SK-N-SH (cell line): ENCODE measurements around the gene FRYL. TPM values are rescaled to one million over a fixed set of nuclear protein-coding genes. Genes with fewer than 3 reads are reported as not detected.
"Not testable (repeated sequence)": the region's sequence is repeated elsewhere in the genome, so short reads cannot be mapped to it uniquely, and the experiment has no call there.

ENCODE experiments used
- CTCF ChIA-PET: fragments of 300-600, 350-600 bp; formaldehyde crosslinking; extraction: SDS; loops from one replicate; lab custom pipeline; 2021; lab: Yijun Ruan, JAX
- POLR2A ChIA-PET: fragments of 350-600 bp; sonication (Branson Sonifier 250); formaldehyde crosslinking; extraction: SDS; loops from one replicate; lab custom pipeline; 2020; ENCODE audit warnings: antibody characterized with exemption, inconsistent platforms; lab: Yijun Ruan, JAX
- DNase-seq: peaks from one replicate; pipeline ENCODE4 v3.0.0; 2012
- H2AFZ ChIP-seq: fragments of 200-600 bp; sonication (generic); 2 replicates; pipeline ENCODE4 v1.8.1; 2016; ENCODE audit warnings: antibody characterized with exemption, mild to moderate bottlenecking, low read depth
- H3F3A ChIP-seq: fragments of 200-600 bp; sonication (generic); replicated peaks from 2 replicates; pipeline ENCODE3; 2016; ENCODE audit warnings: antibody characterized with exemption, mild to moderate bottlenecking; ENCODE audit not compliant: insufficient read depth
- H3K27ac ChIP-seq, 2 experiments: fragments of 200-500 bp in 1 of 2; fragments of 200-600 bp in 1 of 2; sonication (Bioruptor generic) in 1 of 2; sonication (generic), shearing (Covaris generic) in 1 of 2; 2 replicates each; pipeline versions ENCODE4 v1.5.1 to v1.6.1; 2014 to 2016; ENCODE audit warnings: low read depth in 2 of 2, inconsistent platforms in 1 of 2, low read length in 1 of 2, mild to moderate bottlenecking in 1 of 2, mixed read lengths in 1 of 2
- H3K27me3 ChIP-seq: fragments of 200-600 bp; sonication (generic), shearing (Covaris generic); 2 replicates; pipeline ENCODE4 v1.6.1; 2016; ENCODE audit warnings: mixed run types; ENCODE audit not compliant: insufficient read depth
- H3K36me3 ChIP-seq, 2 experiments: fragments of 200-500 bp in 1 of 2; fragments of 200-600 bp in 1 of 2; sonication (Bioruptor generic) in 1 of 2; sonication (generic) in 1 of 2; replicated peaks in 1 of 2; 2 replicates each; pipeline versions ENCODE3 to v1.5.1; 2014 to 2016; ENCODE audit warnings: low read length in 1 of 2, mild to moderate bottlenecking in 1 of 2; ENCODE audit not compliant: insufficient read depth in 2 of 2, control insufficient read depth in 1 of 2
- H3K4me1 ChIP-seq, 2 experiments: fragments of 200-500 bp in 1 of 2; fragments of 200-600 bp in 1 of 2; sonication (Bioruptor generic) in 1 of 2; sonication (generic), shearing (Covaris generic) in 1 of 2; 2 replicates each; pipeline versions ENCODE4 v1.5.1 to v1.6.1; 2014 to 2016; ENCODE audit warnings: low read depth in 1 of 2, low read length in 1 of 2, mixed run types in 1 of 2; ENCODE audit not compliant: insufficient read depth in 2 of 2, control insufficient read depth in 1 of 2
- H3K4me2 ChIP-seq: fragments of 200-600 bp; sonication (generic), shearing (Covaris generic); 2 replicates; pipeline ENCODE4 v1.6.1; 2017; ENCODE audit warnings: mixed run types
- H3K4me3 ChIP-seq, 2 experiments: fragments of 200-500 bp in 1 of 2; fragments of 200-600 bp in 1 of 2; sonication (Bioruptor generic) in 1 of 2; sonication (generic), shearing (Covaris generic) in 1 of 2; 2 replicates each; pipeline versions ENCODE4 v1.5.1 to v1.8.1; 2014 to 2016; ENCODE audit warnings: low read depth in 2 of 2, inconsistent platforms in 1 of 2, low read length in 1 of 2, mild to moderate bottlenecking in 1 of 2, mixed read lengths in 1 of 2, moderate library complexity in 1 of 2
- H3K79me2 ChIP-seq: fragments of 200-600 bp; sonication (generic); 2 replicates; pipeline ENCODE4 v1.8.1; 2017; ENCODE audit warnings: mild to moderate bottlenecking; ENCODE audit not compliant: insufficient read depth
- H3K9ac ChIP-seq: fragments of 200-600 bp; sonication (generic); 2 replicates; pipeline ENCODE4 v1.6.1; 2017; ENCODE audit warnings: mixed run types
- H3K9me2 ChIP-seq: fragments of 200-600 bp; sonication (generic); 2 replicates; pipeline ENCODE4 v1.6.1; 2017; ENCODE audit warnings: mixed run types
- H3K9me3 ChIP-seq: fragments of 200-600 bp; sonication (generic); 2 replicates; pipeline ENCODE4 v1.6.1; 2017; ENCODE audit warnings: mixed run types, mild to moderate bottlenecking, moderate library complexity
- H4K20me1 ChIP-seq: fragments of 200-600 bp; sonication (generic); 2 replicates; pipeline ENCODE4 v1.6.1; 2017; ENCODE audit warnings: mild to moderate bottlenecking, mixed run types; ENCODE audit not compliant: insufficient read depth
- FOXJ3 ChIP-seq: sonication (generic); formaldehyde crosslinking; IDR thresholded peaks from 2 replicates; pipeline ENCODE4 v1.5.1; 2020; ENCODE audit warnings: mild to moderate bottlenecking, missing genetic modification reagents
- FOXM1 ChIP-seq: IDR thresholded peaks from 2 replicates; pipeline ENCODE4 v1.4.0; 2012; ENCODE audit warnings: low read depth, mild to moderate bottlenecking
- GABPA ChIP-seq: IDR thresholded peaks from 2 replicates; pipeline ENCODE4 v1.4.0; 2012; ENCODE audit warnings: low read depth, mild to moderate bottlenecking
- JUND ChIP-seq: IDR thresholded peaks from 2 replicates; pipeline ENCODE4 v1.4.0; 2012
- MEF2A ChIP-seq: IDR thresholded peaks from 2 replicates; pipeline ENCODE4 v1.4.0; 2012; ENCODE audit warnings: low read depth, borderline replicate concordance
- NRF1 ChIP-seq: IDR thresholded peaks from 2 replicates; pipeline ENCODE4 v1.6.1; 2012; ENCODE audit warnings: low read depth, mild to moderate bottlenecking, low read length
- RAD21 ChIP-seq: IDR thresholded peaks from 2 replicates; pipeline ENCODE4 v1.6.1; 2012; ENCODE audit warnings: mild to moderate bottlenecking, low read length
- RFX5 ChIP-seq: IDR thresholded peaks from 2 replicates; pipeline ENCODE4 v1.6.1; 2012; ENCODE audit warnings: mild to moderate bottlenecking, improper control_type of control experiment, low read length
- TEAD4 ChIP-seq: IDR thresholded peaks from 2 replicates; pipeline ENCODE4 v1.4.0; 2012; ENCODE audit warnings: mild to moderate bottlenecking, borderline replicate concordance; ENCODE audit not compliant: insufficient read depth
- WGBS: methylation state at CpG from one replicate; pipeline ENCODE4 v1.1.6; 2017; ENCODE audit warnings: low lambda C conversion rate; 5-methylcytosine and 5-hydroxymethylcytosine counted together
- polyA plus RNA-seq, 3 experiments: library from polyadenylated mRNA; depleted of rRNA; stranded (reverse); fragments of >200 nt; gene quantifications; 2 replicates each; pipeline ENCODE4 v1.2.3, GENCODE V29; 2012
- TF ChIP-seq, protein P1 (sequence below): IDR thresholded peaks from 2 replicates; pipeline ENCODE4 v1.4.0; 2012; ENCODE audit warnings: low read depth, borderline replicate concordance
- TF ChIP-seq, protein P2 (sequence below): IDR thresholded peaks from 2 replicates; pipeline ENCODE4 v1.4.0; 2012; ENCODE audit warnings: low read depth
- TF ChIP-seq, protein P3 (sequence below): IDR thresholded peaks from 2 replicates; pipeline ENCODE4; 2012
- TF ChIP-seq, protein P4 (sequence below): fragments of 150-350 bp; IDR thresholded peaks from 2 replicates; pipeline ENCODE4 v1.6.1; 2017; ENCODE audit warnings: antibody characterized with exemption, low read length, low read depth, borderline replicate concordance

The FRYL gene
- polyA plus RNA-seq, 1 of the 3 experiments (the other 2 are of a cell fraction) = 8.2 TPM

DNA sequence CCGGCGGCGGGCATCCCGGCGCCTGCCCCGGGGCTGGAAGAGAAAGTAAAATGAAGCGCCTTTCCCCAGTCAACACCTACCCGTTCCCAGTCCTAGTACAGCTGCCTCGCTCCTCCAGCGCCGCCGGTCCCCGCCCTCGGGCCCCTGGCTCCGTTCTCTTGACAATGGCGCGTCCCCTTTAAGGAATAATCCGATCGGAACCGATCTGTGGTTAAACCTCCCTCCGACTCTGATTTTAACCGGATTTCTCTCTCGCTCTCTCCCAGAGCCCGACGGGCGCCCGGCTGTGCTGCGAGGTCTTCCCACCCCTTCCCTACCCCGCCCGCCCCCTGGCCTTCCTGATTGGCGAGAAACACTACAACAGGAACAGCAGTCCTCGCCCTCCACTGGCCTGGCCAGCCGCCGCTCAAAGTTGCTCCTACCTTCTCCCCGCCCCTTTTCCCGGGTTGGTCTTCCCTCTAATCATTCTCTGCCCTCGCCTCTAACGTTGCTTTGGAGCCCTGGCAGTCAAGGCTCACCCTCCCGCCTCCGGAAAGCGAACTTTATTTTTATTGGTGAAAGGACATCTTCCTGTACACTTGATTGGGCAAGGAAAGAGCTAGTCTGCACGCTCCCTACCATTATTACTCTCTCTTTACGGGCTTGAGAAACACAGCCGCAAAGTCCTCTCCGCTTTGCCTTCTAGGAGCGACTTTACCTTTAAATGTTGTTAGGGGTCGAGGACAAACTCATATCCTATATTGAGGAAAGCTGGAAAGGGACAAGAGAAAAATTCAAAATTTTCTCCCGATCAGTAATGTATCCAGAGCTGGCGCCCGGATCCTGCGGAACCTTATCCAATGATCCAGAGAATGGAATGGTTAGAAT is at the start of gene FRYL (continued):
- TF ChIP-seq, protein P1, sequence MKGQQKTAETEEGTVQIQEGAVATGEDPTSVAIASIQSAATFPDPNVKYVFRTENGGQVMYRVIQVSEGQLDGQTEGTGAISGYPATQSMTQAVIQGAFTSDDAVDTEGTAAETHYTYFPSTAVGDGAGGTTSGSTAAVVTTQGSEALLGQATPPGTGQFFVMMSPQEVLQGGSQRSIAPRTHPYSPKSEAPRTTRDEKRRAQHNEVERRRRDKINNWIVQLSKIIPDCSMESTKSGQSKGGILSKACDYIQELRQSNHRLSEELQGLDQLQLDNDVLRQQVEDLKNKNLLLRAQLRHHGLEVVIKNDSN = no peak
- no peak for TF ChIP-seq FOXM1
- peak; percentile 77; the same call in 1 of the 2 replicates for TF ChIP-seq RFX5
- TF ChIP-seq, protein P2, sequence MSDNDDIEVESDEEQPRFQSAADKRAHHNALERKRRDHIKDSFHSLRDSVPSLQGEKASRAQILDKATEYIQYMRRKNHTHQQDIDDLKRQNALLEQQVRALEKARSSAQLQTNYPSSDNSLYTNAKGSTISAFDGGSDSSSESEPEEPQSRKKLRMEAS = peak; percentile 16; the same call in 1 of the 2 replicates
- TF ChIP-seq, protein P3, sequence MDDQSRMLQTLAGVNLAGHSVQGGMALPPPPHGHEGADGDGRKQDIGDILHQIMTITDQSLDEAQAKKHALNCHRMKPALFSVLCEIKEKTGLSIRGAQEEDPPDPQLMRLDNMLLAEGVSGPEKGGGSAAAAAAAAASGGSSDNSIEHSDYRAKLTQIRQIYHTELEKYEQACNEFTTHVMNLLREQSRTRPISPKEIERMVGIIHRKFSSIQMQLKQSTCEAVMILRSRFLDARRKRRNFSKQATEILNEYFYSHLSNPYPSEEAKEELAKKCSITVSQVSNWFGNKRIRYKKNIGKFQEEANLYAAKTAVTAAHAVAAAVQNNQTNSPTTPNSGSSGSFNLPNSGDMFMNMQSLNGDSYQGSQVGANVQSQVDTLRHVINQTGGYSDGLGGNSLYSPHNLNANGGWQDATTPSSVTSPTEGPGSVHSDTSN = peak; percentile 100
- no peak for TF ChIP-seq NRF1
- peak; percentile 75 for TF ChIP-seq GABPA
- no peak for TF ChIP-seq MEF2A
- TF ChIP-seq, protein P4, sequence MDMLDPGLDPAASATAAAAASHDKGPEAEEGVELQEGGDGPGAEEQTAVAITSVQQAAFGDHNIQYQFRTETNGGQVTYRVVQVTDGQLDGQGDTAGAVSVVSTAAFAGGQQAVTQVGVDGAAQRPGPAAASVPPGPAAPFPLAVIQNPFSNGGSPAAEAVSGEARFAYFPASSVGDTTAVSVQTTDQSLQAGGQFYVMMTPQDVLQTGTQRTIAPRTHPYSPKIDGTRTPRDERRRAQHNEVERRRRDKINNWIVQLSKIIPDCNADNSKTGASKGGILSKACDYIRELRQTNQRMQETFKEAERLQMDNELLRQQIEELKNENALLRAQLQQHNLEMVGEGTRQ = no peak
- no peak for TF ChIP-seq TEAD4

DNA sequence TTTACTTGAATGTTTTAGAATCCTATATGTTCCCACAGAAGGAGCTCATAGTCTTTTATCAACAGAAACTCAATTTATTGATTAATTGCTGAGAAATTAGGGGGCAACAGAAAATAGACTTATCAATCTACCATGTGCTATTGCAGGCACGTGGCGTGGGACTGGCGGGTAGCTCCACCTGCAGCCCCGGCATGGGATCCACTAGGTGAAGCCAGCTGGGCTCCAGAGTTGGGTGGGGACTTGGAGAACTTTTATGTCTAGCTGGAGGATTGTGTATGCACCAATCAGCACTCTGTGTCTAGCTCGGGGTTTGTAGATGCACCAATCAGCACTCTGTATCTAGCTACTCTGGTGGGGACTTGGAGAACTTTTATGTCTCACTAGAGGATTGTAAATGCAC is 47.5 kb upstream of the FRYL start:
- Histone ChIP-seq H3K36me3 (no peaks in the 10 kb centered on the region), H3F3A (no peaks in the 10 kb centered on the region), H2AFZ (no peak overlapping the region), H3K27ac (no peak overlapping the region), H4K20me1 (no peaks in the 10 kb centered on the region), H3K4me1 (peaks cover 0 to 7% of the 10 kb centered on the region in 2 experiments; a peak in 2 of 4 replicates), H3K4me3 (no peak overlapping the region), H3K4me2 (no peak overlapping the region), H3K9me2 (no peaks in the 10 kb centered on the region), H3K9me3 (no peaks in the 10 kb centered on the region)
- 83% methylated on average over 3 of the region's 5 CpGs for WGBS
- CTCF ChIA-PET = no interaction called here
- POLR2A ChIA-PET = no interaction called here
- TF ChIP-seq JUND (no peak), RAD21 (no peak), MEF2A (no peak), FOXJ3 (CRISPR knock-in tag) (no peak)
- TF ChIP-seq, all 33 proteins: peak for 0
- no peak for DNase-seq
- H3K9ac ChIP-seq = no peak overlapping the region
- H3K27me3 ChIP-seq = no peaks in the 10 kb centered on the region
- H3K79me2 ChIP-seq = peaks cover 17% of the 10 kb centered on the region

DNA sequence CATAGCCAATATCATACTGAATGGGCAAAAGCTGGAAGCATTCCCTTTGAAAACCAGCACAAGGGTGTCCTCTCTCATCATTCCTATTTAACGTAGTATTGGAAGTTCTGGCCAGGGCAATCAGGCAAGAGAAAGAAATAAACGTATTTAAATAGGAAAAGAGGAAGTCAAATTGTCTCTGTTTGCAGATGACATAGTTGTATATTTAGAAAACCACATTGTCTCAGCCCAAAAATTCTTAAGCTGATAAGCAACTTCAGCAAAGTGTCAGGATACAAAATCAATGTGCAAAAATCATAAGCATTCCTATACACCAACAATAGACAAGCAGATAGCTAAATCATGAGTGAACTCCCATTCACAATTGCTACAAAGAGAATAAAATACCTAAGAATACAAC is 41.4 kb upstream of the FRYL start:
- H3K9me3 ChIP-seq, H3K4me3 ChIP-seq, H3F3A ChIP-seq, POLR2A ChIA-PET, H3K27ac ChIP-seq, DNase-seq, H3K4me1 ChIP-seq, H4K20me1 ChIP-seq, H3K27me3 ChIP-seq, H2AFZ ChIP-seq, H3K79me2 ChIP-seq, H3K36me3 ChIP-seq, H3K4me2 ChIP-seq, H3K9ac ChIP-seq, H3K9me2 ChIP-seq: not testable (repeated sequence)
- CTCF ChIA-PET = interaction anchor here (1.4 kb wide), 1 partner anchor 9 kb away, joined by 4 read pairs; the partner anchor contains the start of gene OCIAD1
- 16% methylated on average over 2 of the region's 2 CpGs for WGBS
